GM19023 (cell line): Measurements from ENCODE around the gene TMEM260.
"Not testable (repeated sequence)": the region's sequence is repeated elsewhere in the genome, so short reads cannot be mapped to it uniquely, and the experiment has no call there.

Experiments
- ATAC-seq: cut with Tn5 transposase; IDR thresholded peaks from one replicate; pipeline ENCODE4 v1.9.1; 2021; ENCODE audit warnings: mild to moderate bottlenecking, moderate library complexity; ENCODE audit not compliant: unreplicated experiment

TMEM260 gene

GRCh38 chr14:56594428-56594827 lies 14.8 kb downstream of the TMEM260 start:
- ATAC-seq, result no peak

- no peak for ATAC-seq
Observed at GRCh38 chr14:56598519-56598918, 18.9 kb downstream of the TMEM260 start.

GRCh38 chr14:56603648-56604047 lies 24.1 kb downstream of the TMEM260 start:
- ATAC-seq, result no peak

GRCh38 chr14:56608689-56609088 lies 29.1 kb downstream of the TMEM260 start:
- ATAC-seq, result no peak

GRCh38 chr14:56611663-56612062 lies 32.1 kb downstream of the TMEM260 start:
- not testable (repeated sequence) for ATAC-seq

- ATAC-seq, result no peak
Observed at GRCh38 chr14:56617084-56617483, 37.5 kb downstream of the TMEM260 start.

GRCh38 chr14:56630707-56631106 lies 51.1 kb downstream of the TMEM260 start:
- ATAC-seq, result no peak

- ATAC-seq, result no peak
Observed at GRCh38 chr14:56632195-56632594, 52.6 kb downstream of the TMEM260 start.

- no peak for ATAC-seq
Observed at GRCh38 chr14:56633544-56633943, 53.9 kb downstream of the TMEM260 start.

GRCh38 chr14:56635041-56635440 lies 55.4 kb downstream of the TMEM260 start:
- no peak for ATAC-seq

- no peak for ATAC-seq
Observed at GRCh38 chr14:56647493-56647892, 67.9 kb downstream of the TMEM260 start.

GRCh38 chr14:56648508-56649301 lies 69.1 kb downstream of the TMEM260 start:
- ATAC-seq, result no peak

- ATAC-seq, result no peak
Observed at GRCh38 chr14:56649382-56649781, 69.8 kb downstream of the TMEM260 start.

- ATAC-seq, result no peak
Observed at GRCh38 chr14:56650048-56650447, 70.5 kb downstream of the TMEM260 start.

- ATAC-seq, result no peak
Observed at GRCh38 chr14:56650979-56651378, 71.4 kb downstream of the TMEM260 start.

- no peak for ATAC-seq
Observed at GRCh38 chr14:56657604-56658003, 78.0 kb downstream of the TMEM260 start.

GRCh38 chr14:56659378-56659777 lies 79.8 kb downstream of the TMEM260 start:
- no peak for ATAC-seq

GRCh38 chr14:56659964-56660551 lies 80.5 kb downstream of the TMEM260 start:
- ATAC-seq, result no peak

GRCh38 chr14:56660677-56661389 lies 81.2 kb downstream of the TMEM260 start:
- ATAC-seq, result no peak

- no peak for ATAC-seq
Observed at GRCh38 chr14:56661478-56661877, 81.9 kb downstream of the TMEM260 start.

- ATAC-seq, result no peak
Observed at GRCh38 chr14:56664811-56665421, 85.3 kb downstream of the TMEM260 start.
